Measurements from ENCODE around the gene SPP2. TPM values are rescaled to one million over a fixed set of nuclear protein-coding genes. Genes with fewer than 3 reads are reported as not detected.

The SPP2 gene
- total and polyA plus RNA-seq, 2 of the 8 experiments (the other 6 are each of a cell fraction or from before 2014, with no cell fraction given): not detected

- H2AFZ ChIP-seq (ENCODE audit: low read length): no peak overlapping the region
- H4K8ac ChIP-seq (ENCODE audit: extremely low read depth, insufficient read depth, low read length): no peak overlapping the region
- H3K23ac ChIP-seq (ENCODE audit: insufficient read length): no peak overlapping the region
- no peak for DNase-seq (ENCODE audit: low read depth in 1 of 2, low spot score in 2 of 2)
- H2BK120ac ChIP-seq (replicated peaks; ENCODE audit: low read depth, low read length): no peak overlapping the region
- H4K20me1 ChIP-seq (replicated peaks in 1 of 2; ENCODE audit: control insufficient read depth in 1 of 2, insufficient read depth in 2 of 2, low read length in 2 of 2): no peaks in the 10 kb centered on the region
- H3K14ac ChIP-seq (ENCODE audit: insufficient read length): no peak overlapping the region
- H3K27ac ChIP-seq (ENCODE audit: low read depth, low read length): no peak overlapping the region
- H3K23me2 ChIP-seq (ENCODE audit: low read depth, low read length): no peaks in the 10 kb centered on the region
- H3K4me1 ChIP-seq (replicated peaks in 1 of 4; ENCODE audit: control insufficient read depth in 3 of 4, insufficient read depth in 4 of 4, low read length in 3 of 4): no peaks in the 10 kb centered on the region
- 91% methylated on average over 10 of the region's 10 CpGs; no CpG with 5 or more reads in 1 of the 2 experiments for WGBS, 2 experiments (ENCODE audit: extremely low coverage in 1 of 2, insufficient coverage in 1 of 2, insufficient read length in 1 of 2, insufficient replicate concordance in 2 of 2, low coverage in 1 of 2, low lambda C conversion rate in 2 of 2, missing lambda C conversion rate in 1 of 2)
- H3K9me3 ChIP-seq (ENCODE audit: insufficient read depth in 2 of 2, low read depth in 1 of 2, low read length in 1 of 2): peaks cover 6 to 15% of the 10 kb centered on the region in 2 experiments; a peak in 2 of 4 replicates
- H2BK15ac ChIP-seq (ENCODE audit: low read length): no peak overlapping the region
- no peaks in the 10 kb centered on the region for H3K79me2 ChIP-seq (ENCODE audit: control insufficient read depth in 1 of 2, insufficient read depth in 2 of 2, low read length in 2 of 2)
- H2BK20ac ChIP-seq (ENCODE audit: low read length): no peak overlapping the region
- no peaks in the 10 kb centered on the region for H3K79me1 ChIP-seq (ENCODE audit: low read depth, low read length)
- no peak overlapping the region for H2AK5ac ChIP-seq (ENCODE audit: low read depth, low read length)
- H3K56ac ChIP-seq (replicated peaks; ENCODE audit: insufficient read length, low read depth, low read length): no peak overlapping the region
- no peak overlapping the region for H2BK5ac ChIP-seq (ENCODE audit: low read depth, low read length)
- no peak overlapping the region for H3K18ac ChIP-seq (ENCODE audit: extremely low read depth, low read length)
- H2BK12ac ChIP-seq (ENCODE audit: low read depth, low read length): no peak overlapping the region
- POLR2A ChIA-PET (ENCODE audit: partially characterized antibody): no interaction called here
- no peak for FAIRE-seq
- CTCF ChIA-PET (ENCODE audit: partially characterized antibody): interaction anchor here (1.2 kb wide), 1 partner anchor 8 kb away, joined by 3 read pairs; no protein-coding TSS in a partner anchor
- no peak overlapping the region for H4K5ac ChIP-seq (ENCODE audit: insufficient read length, low read depth, low read length)
- H3K9ac ChIP-seq (replicated peaks in 1 of 4; ENCODE audit: extremely low read depth in 1 of 4, low read depth in 3 of 4, low read length in 3 of 4): no peak overlapping the region
- H3K36me3 ChIP-seq (ENCODE audit: control insufficient read depth in 2 of 4, insufficient read depth in 4 of 4, low read length in 3 of 4): no peaks in the 10 kb centered on the region
- H3K27me3 ChIP-seq (replicated peaks in 1 of 4; ENCODE audit: control insufficient read depth in 3 of 4, extremely low read depth in 1 of 4, insufficient read depth in 3 of 4, low read length in 3 of 4): no peaks in the 10 kb centered on the region
- H3K4me2 ChIP-seq (ENCODE audit: insufficient read depth in 1 of 2, low read depth in 2 of 2, low read length in 2 of 2): no peak overlapping the region
- no peak overlapping the region for H3K4ac ChIP-seq (replicated peaks; ENCODE audit: insufficient read length, low read depth, low read length)
- H3K4me3 ChIP-seq (ENCODE audit: extremely low read depth in 1 of 4, insufficient read depth in 2 of 4, low read depth in 3 of 4, low read length in 4 of 4): no peak overlapping the region
- H4K91ac ChIP-seq (replicated peaks; ENCODE audit: insufficient read length, low read length): no peak overlapping the region
- TF ChIP-seq BCL11A (IDR thresholded peaks at IDR 0.05; ENCODE audit: low read depth in 2 of 2, low read length in 2 of 2) (no peak), TAF7 (optimal IDR thresholded peaks at IDR 0.05; ENCODE audit: borderline replicate concordance, low read depth, low read length) (no peak), TAF1 (IDR thresholded peaks at IDR 0.05; ENCODE audit: low read depth, low read length) (no peak), USF2 (IDR thresholded peaks at IDR 0.05; ENCODE audit: low read length) (no peak), CBX8 (IDR thresholded peaks at IDR 0.05; ENCODE audit: borderline replicate concordance, low read depth, low read length) (no peak), SIRT6 (IDR thresholded peaks at IDR 0.05; ENCODE audit: low read length) (no peak), MAFK (IDR thresholded peaks at IDR 0.05; ENCODE audit: low read depth, low read length) (no peak), FOSL1 (IDR thresholded peaks at IDR 0.05; ENCODE audit: insufficient read depth, low read depth, low read length) (no peak), CHD2 (IDR thresholded peaks at IDR 0.05; ENCODE audit: low read length) (no peak), JUND (IDR thresholded peaks at IDR 0.05; ENCODE audit: low read length) (no peak), ASH2L (IDR thresholded peaks at IDR 0.05; ENCODE audit: low read length) (no peak), TEAD4 (IDR thresholded peaks at IDR 0.05; ENCODE audit: low read depth, low read length) (no peak), MAX (IDR thresholded peaks at IDR 0.05) (no peak)
These were observed 23.7 kb upstream of the SPP2 start for GRCh38 chr2:234026693-234027254.

All from H1 (cell line).